Superior temporal gyrus (tissue), 1 donor: ENCODE results near the gene NOTUM.

Experiments used
- DNase-seq: peaks from one replicate; pipeline ENCODE4 v3.0.0-alpha.2; 2016; ENCODE audit errors: extremely low spot score

Gene NOTUM

GRCh38 chr17:81909966-81910839 lies 50.8 kb downstream of the NOTUM start:
- no peak for DNase-seq

DNA sequence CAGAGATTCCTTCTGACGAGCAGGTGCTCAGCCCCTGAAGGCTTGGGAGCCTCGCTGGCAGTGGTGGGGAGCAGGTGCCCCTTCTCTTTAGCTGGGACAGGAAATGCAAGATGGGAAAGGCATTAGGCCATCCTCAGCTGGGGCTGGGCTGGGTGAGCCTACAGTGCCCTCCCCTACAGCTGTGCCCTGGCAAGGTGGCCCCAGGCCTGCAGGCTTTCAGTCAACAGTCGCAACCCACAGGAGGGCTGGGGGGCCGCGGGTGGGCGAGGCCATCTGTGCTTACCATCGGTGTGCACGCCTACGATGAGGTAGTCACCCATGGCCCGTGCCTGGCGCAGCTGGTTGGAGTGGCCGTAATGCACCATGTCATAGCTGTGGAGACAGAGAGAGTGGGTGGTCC lies 51.8 kb downstream of the NOTUM start:
- DNase-seq: no peak

- DNase-seq: no peak
Measured at GRCh38 chr17:81908793-81909192, 52.2 kb downstream of the NOTUM start.

DNA sequence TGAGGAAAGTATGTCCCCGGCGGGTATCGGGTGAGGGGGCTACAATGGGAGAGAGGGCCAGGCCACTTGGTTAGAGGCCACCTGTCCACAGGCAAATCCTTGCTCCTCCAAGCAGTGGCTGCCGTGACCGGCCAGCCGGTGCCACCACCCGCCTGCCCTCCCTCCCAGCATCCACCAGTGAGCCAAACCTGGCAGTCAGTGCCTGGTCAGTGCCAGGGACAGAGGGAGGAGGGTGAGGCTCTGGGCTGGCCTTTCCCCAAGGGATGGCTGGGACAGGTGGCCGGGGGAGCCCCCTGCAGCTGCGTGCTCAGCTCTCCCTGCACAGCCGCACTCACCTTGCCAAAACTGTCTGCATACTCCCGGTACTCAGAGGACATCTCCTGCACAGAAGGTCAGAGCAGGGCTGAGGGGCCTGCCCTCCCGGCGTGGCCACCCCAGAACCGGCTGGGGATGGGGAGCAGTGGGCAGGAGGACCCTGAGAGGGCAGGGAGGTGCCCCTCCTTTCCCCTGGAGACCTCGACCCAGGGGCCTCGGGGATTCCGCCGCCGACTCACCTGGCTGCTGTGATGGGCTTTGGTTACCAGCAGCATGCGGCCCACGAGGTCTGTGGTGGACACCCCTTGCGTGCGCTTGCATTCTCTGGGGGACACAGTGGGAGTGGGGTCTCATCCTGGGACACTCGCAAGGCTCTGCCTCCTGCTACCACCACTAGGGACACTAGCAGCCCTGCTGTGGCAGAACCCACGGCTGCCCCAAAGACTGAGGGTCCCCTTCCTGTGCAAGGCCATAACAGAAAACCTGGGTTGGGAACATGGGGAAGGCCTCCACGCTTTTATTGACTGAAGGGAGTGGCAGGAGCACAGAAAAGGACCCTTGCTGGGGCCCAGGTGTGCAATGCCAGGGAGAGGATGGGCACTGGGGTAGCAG lies 53.5 kb downstream of the NOTUM start:
- no peak for DNase-seq

- DNase-seq: no peak
Measured at GRCh38 chr17:81906476-81907218, 54.3 kb downstream of the NOTUM start.

GRCh38 chr17:81905993-81906392 lies 55.0 kb downstream of the NOTUM start:
- DNase-seq: no peak

DNA sequence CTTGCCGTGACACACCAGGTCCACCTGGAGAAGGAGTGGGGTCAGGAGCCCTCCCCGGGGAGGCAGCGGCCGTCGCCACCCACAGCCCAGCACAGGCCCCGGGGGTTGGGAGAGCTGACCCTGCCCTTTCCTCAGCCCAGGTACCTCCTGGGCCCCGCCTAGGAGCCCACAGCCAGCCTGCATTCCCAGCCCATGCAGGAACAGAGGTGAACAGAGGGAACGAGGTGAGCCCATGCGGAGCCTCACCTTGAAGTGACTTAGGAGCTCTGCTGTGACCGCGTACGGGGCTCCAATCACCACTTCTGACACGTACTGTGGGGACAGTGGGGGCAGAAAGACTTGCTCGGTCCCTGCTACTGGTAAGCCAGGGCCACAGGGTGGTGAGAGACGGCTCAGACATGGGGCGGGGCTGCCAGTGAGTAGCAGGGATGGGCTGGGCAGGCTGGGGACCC lies 55.5 kb downstream of the NOTUM start:
- DNase-seq: no peak

GRCh38 chr17:81904600-81905423 lies 56.2 kb downstream of the NOTUM start:
- no peak for DNase-seq

GRCh38 chr17:81903896-81904599 lies 56.9 kb downstream of the NOTUM start:
- DNase-seq: no peak

GRCh38 chr17:81903415-81903831 lies 57.6 kb downstream of the NOTUM start:
- DNase-seq: no peak

DNA sequence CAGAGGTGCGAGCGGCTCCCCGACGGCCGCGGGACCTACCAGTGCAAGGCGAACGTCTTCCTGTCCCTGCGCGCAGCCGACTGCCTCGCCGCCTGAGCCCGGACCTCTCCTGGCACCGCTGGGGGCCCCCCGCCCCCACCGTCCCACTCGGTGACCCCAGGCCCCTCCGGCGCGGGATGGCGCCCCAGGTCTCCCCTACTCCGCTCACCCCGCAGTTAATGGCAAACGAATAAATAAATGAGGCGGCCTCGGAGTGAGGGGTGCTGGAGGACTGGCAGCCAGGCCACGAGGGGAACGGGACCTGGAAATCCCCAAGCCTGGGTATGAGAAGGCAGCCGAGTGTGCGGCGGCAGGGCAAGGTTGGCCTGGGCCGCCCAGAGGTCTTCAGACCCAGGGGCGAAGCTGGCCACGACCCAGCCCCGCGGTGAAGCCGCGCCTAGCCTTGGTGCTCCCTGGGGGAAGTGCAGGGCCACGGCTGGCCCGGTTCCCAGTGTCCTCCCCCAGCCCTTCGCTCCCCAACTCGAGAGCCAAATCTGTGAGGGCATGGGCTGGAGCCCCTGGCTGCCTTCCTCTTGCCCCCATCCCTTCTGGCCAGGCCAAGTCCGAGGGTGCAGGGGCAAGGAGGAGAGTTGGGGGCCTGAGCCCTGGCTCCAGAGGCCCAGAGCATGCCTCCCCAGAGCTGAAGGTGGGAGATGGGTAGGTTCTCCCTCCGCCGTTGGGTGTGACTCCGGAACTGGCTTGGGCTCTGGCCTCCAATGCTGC lies 58.2 kb downstream of the NOTUM start:
- no peak for DNase-seq
